Stomach (tissue), 4 donors: ENCODE measurements around the gene MICAL3.

ENCODE experiments used
- CTCF ChIP-seq, 7 experiments: fragments of 450-650 bp in 4 of 7; fragments of 200-600 bp in 3 of 7; sonication (generic) in 3 of 7; IDR thresholded peaks; one replicate each; pipeline ENCODE4 v1.5.1; 2016 to 2019; ENCODE audit warnings: antibody characterized with exemption in 7 of 7, control low read depth in 2 of 7, mild to moderate bottlenecking in 1 of 7
- POLR2A ChIP-seq, 4 donors: fragments of 450-650 bp; IDR thresholded peaks; one replicate each; pipeline ENCODE4 v1.6.1; 2016; ENCODE audit warnings: antibody characterized with exemption in 4 of 4, control low read depth in 2 of 4, mild to moderate bottlenecking in 1 of 4, moderate library complexity in 1 of 4
- POLR2AphosphoS5 ChIP-seq, 3 donors: sonication (generic); formaldehyde crosslinking; IDR thresholded peaks; one replicate each; pipeline ENCODE4 v1.6.1; 2016; ENCODE audit warnings: antibody characterized with exemption in 3 of 3

- TF ChIP-seq CTCF (IDR thresholded peaks at IDR 0.05): no peak
- no peak for TF ChIP-seq POLR2A (IDR thresholded peaks at IDR 0.05)
- TF ChIP-seq POLR2AphosphoS5 (IDR thresholded peaks at IDR 0.05): no peak
Observed at GRCh38 chr22:17930455-17931313, 93.7 kb downstream of the MICAL3 start.
